ENCODE measurements around the gene VPS35L.

DNA sequence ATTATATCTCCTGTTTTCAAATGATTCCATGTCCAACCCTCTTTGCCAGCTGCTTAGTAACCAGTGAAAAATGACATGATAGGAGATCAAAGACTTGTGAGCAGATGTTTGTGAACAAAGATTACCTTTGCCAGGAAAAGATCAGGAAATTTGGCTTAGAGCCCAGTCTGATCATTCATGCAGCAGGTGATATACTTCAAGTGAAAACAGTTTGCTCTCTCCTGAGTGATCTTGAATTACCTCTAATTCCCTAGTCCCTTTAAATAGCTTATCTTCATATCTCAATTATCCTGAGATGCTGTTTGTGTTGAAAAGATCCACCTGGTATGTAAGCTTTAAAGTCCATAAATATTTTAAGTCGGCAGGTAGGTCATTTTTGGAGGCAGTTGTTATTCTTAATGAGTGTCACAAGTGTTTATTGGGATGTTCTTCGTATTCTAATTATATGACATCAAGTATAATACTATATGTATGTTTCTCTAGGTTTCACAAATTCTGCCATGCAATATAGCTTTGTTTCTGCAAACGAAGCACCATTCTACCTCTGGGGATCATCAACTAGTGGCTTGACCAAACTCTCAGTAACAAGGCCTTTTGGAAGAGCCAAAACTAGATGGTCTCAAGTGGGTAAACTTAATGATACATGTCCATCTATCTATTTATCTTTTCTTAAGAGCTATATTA, 13.2 kb upstream of the VPS35L start:
- TF ChIP-seq, protein P1, sequence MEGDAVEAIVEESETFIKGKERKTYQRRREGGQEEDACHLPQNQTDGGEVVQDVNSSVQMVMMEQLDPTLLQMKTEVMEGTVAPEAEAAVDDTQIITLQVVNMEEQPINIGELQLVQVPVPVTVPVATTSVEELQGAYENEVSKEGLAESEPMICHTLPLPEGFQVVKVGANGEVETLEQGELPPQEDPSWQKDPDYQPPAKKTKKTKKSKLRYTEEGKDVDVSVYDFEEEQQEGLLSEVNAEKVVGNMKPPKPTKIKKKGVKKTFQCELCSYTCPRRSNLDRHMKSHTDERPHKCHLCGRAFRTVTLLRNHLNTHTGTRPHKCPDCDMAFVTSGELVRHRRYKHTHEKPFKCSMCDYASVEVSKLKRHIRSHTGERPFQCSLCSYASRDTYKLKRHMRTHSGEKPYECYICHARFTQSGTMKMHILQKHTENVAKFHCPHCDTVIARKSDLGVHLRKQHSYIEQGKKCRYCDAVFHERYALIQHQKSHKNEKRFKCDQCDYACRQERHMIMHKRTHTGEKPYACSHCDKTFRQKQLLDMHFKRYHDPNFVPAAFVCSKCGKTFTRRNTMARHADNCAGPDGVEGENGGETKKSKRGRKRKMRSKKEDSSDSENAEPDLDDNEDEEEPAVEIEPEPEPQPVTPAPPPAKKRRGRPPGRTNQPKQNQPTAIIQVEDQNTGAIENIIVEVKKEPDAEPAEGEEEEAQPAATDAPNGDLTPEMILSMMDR (IDR thresholded peaks at IDR 0.05), result no peak
- no peak for TF ChIP-seq EP300 (IDR thresholded peaks at IDR 0.05)

All from tibial nerve (tissue), 4 donors.